Spleen (tissue), 11 donors: ENCODE data around the gene TRIM28. TPM values are rescaled to one million over a fixed set of nuclear protein-coding genes. Genes with fewer than 3 reads are reported as not detected.

ENCODE experiments used
- DNase-seq: peaks from one replicate; pipeline ENCODE4 v3.0.0-alpha.2; 2020
- H3K27ac ChIP-seq, 8 donors: fragments of 200-600 bp; sonication (generic) in 7 of 8; 1 replicate in 4 of 8; 2 replicates in 4 of 8; pipeline versions ENCODE4 v1.5.0 to v1.8.0; 2016 to 2021; ENCODE audit warnings: inconsistent platforms in 4 of 8, mild to moderate bottlenecking in 4 of 8, moderate library complexity in 1 of 8
- H3K27me3 ChIP-seq, 7 donors: fragments of 200-600 bp; sonication (generic) in 6 of 7; replicated peaks in 1 of 7; 1 replicate in 4 of 7; 2 replicates in 3 of 7; pipeline versions ENCODE4 v1.5.0 to v1.8.0; 2016 to 2021; ENCODE audit warnings: inconsistent platforms in 3 of 7, mild to moderate bottlenecking in 1 of 7
- H3K36me3 ChIP-seq, 6 donors: fragments of 200-600 bp; sonication (generic) in 5 of 6; 1 replicate in 4 of 6; 2 replicates in 2 of 6; pipeline versions ENCODE4 v1.5.0 to v1.8.0; 2016 to 2021; ENCODE audit warnings: inconsistent platforms in 2 of 6
- H3K4me1 ChIP-seq, 6 donors: fragments of 200-600 bp; sonication (generic) in 5 of 6; 1 replicate in 3 of 6; 2 replicates in 3 of 6; pipeline versions ENCODE4 v1.5.0 to v1.8.0; 2016 to 2021; ENCODE audit warnings: inconsistent platforms in 3 of 6
- H3K4me3 ChIP-seq, 8 donors: fragments of 200-600 bp; sonication (generic) in 7 of 8; 1 replicate in 4 of 8; 2 replicates in 4 of 8; pipeline versions ENCODE4 v1.5.0 to v1.8.0; 2016 to 2021; ENCODE audit warnings: inconsistent platforms in 4 of 8, mild to moderate bottlenecking in 4 of 8, moderate library complexity in 2 of 8
- H3K9me3 ChIP-seq, 8 donors: fragments of 200-600 bp; sonication (generic) in 7 of 8; 1 replicate in 4 of 8; 2 replicates in 4 of 8; pipeline versions ENCODE4 v1.5.0 to v1.8.0; 2016 to 2021; ENCODE audit warnings: inconsistent platforms in 4 of 8
- POLR2A ChIP-seq, 3 donors: fragments of 450-650 bp; IDR thresholded peaks; one replicate each; pipeline ENCODE4 v1.5.1; 2017; ENCODE audit warnings: antibody characterized with exemption in 3 of 3, mild to moderate bottlenecking in 1 of 3
- POLR2AphosphoS5 ChIP-seq, 3 donors: sonication (generic); formaldehyde crosslinking; IDR thresholded peaks; one replicate each; pipeline ENCODE4 v1.5.1; 2017; ENCODE audit warnings: antibody characterized with exemption in 3 of 3
- WGBS, 5 donors: extraction: QIAGEN DNeasy Blood & Tissue Kit in 3 of 5; methylation state at CpG; one replicate each; pipeline versions ENCODE4 v1.1.5 to v1.1.7; 2013 to 2018; 5-methylcytosine and 5-hydroxymethylcytosine counted together
- intact Hi-C: fragments of 100-400 bp; cut with DNase I; formaldehyde crosslinking; loops from one replicate; pipeline ENCODE4 v1.15.0; 2023; ENCODE audit warnings: low total_unique reads
- polyA plus RNA-seq, 3 donors: library from polyadenylated mRNA; stranded (reverse); fragments of 200-250 nt; gene quantifications; one replicate each; pipeline ENCODE4 v1.2.1, GENCODE V29; 2013
- total RNA-seq, 7 donors: library from RNA; depleted of rRNA in 3 of 7; stranded (reverse); fragments of >200 nt in 3 of 7; fragmentation: NEBNext Ultra II Directional in 4 of 7; extraction: Animal tissue kit (Norgen Biotek cat#: 25700) in 4 of 7; gene quantifications; one replicate each; pipeline versions ENCODE4 v1.1.0 to v1.2.1, GENCODE V29; 2016 to 2021
- TF ChIP-seq, protein P1 (sequence below), 11 experiments: fragments of 200-600 bp in 7 of 11; fragments of 450-650 bp in 4 of 11; sonication (generic) in 4 of 11; IDR thresholded peaks in 8 of 11; conservative IDR thresholded peaks in 3 of 11; 1 replicate in 7 of 11; 2 replicates in 4 of 11; pipeline versions ENCODE4 v1.4.0 to v1.8.0; 2016 to 2021; ENCODE audit warnings: antibody characterized with exemption in 11 of 11, inconsistent platforms in 4 of 11, mild to moderate bottlenecking in 1 of 11
- donor health status: healthy with polysubstance abuse.
- donor health status: DM: no; HTN: no; CAD: no; lungs with moderate emphysema.
- donor health status: DM: no; HTN: no; CAD: no.
- donor health status: Bipolar disorder and iron deficiency.
- donor health status: healthy.
- donor health status: DM: no; HTN: no; CAD: no.
- donor health status: DM: yes; HTN: yes; CAD: no.

The TRIM28 gene
- total and polyA plus RNA-seq, 10 donors, result 181 to 294 (median 232) TPM

GRCh38 chr19:58570770-58571574, 27.1 kb downstream of the TRIM28 start:
- Histone ChIP-seq H3K9me3 (no peaks in the 10 kb centered on the region), H3K4me1 (peaks cover 10 to 42% (median 32%) of the 10 kb centered on the region in 6 donors), H3K4me3 (no peak overlapping the region), H3K36me3 (peaks cover 0 to 53% (median 22%) of the 10 kb centered on the region in 6 donors), H3K27ac (peak overlapping the region in 3 of 8 donors; percentile 38 to 98 (median 94)), H3K27me3 (no peaks in the 10 kb centered on the region)
- TF ChIP-seq POLR2AphosphoS5 (IDR thresholded peaks at IDR 0.05) (peak in 2 of 3 donors; percentile 16 to 43), POLR2A (IDR thresholded peaks at IDR 0.05) (no peak)
- TF ChIP-seq, protein P1, sequence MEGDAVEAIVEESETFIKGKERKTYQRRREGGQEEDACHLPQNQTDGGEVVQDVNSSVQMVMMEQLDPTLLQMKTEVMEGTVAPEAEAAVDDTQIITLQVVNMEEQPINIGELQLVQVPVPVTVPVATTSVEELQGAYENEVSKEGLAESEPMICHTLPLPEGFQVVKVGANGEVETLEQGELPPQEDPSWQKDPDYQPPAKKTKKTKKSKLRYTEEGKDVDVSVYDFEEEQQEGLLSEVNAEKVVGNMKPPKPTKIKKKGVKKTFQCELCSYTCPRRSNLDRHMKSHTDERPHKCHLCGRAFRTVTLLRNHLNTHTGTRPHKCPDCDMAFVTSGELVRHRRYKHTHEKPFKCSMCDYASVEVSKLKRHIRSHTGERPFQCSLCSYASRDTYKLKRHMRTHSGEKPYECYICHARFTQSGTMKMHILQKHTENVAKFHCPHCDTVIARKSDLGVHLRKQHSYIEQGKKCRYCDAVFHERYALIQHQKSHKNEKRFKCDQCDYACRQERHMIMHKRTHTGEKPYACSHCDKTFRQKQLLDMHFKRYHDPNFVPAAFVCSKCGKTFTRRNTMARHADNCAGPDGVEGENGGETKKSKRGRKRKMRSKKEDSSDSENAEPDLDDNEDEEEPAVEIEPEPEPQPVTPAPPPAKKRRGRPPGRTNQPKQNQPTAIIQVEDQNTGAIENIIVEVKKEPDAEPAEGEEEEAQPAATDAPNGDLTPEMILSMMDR (IDR thresholded peaks at IDR 0.05 in 8 of 11, conservative IDR thresholded peaks at IDR 0.05 in 3 of 11), result no peak
- 91 to 96% (median 92%) methylated on average over 20 to 25 of the region's 25 CpGs for WGBS, 5 donors
- DNase-seq, result peak; percentile 83
- intact Hi-C loops, result no loop called here

DNA sequence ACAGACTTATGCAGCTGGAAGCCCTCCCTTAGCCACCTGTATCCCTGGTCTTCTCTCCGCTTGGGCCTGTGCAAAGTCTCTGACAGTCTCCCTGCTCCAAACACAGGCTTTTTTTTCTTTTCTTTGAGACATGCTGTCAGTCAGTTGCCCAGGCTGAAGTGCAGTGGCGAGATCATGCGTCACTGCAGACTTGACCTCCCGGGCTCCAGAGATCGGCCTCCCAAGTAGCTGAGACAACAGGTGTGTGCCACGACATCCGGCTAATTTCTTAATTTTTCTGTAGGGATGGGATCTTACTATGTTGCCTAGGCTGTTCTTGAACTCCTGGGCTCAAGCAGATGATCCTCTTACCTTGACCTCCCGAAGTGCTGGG, 27.7 kb downstream of the TRIM28 start:
- Histone ChIP-seq H3K4me3 (peak overlapping the region in 1 of 8 donors; percentile 87), H3K27ac (peak overlapping the region in 4 of 8 donors; percentile 38 to 99 (median 96)), H3K4me1 (peaks cover 10 to 48% (median 33%) of the 10 kb centered on the region in 6 donors), H3K9me3 (no peaks in the 10 kb centered on the region), H3K27me3 (no peaks in the 10 kb centered on the region), H3K36me3 (peaks cover 0 to 47% (median 20%) of the 10 kb centered on the region in 6 donors)
- TF ChIP-seq POLR2A (IDR thresholded peaks at IDR 0.05) (no peak), POLR2AphosphoS5 (IDR thresholded peaks at IDR 0.05) (no peak)
- TF ChIP-seq, protein P1 (IDR thresholded peaks at IDR 0.05 in 8 of 11, conservative IDR thresholded peaks at IDR 0.05 in 3 of 11), result no peak
- DNase-seq, result peak; percentile 73
- intact Hi-C loops, result no loop called here
- 89 to 98% (median 94%) methylated on average over 8 of the region's 8 CpGs for WGBS, 5 donors

- TF ChIP-seq POLR2AphosphoS5 (IDR thresholded peaks at IDR 0.05) (no peak), POLR2A (IDR thresholded peaks at IDR 0.05) (no peak)
- TF ChIP-seq, protein P1 (IDR thresholded peaks at IDR 0.05 in 8 of 11, conservative IDR thresholded peaks at IDR 0.05 in 3 of 11), result no peak
- DNase-seq, result no peak
- no peaks in the 10 kb centered on the region for H3K27me3 ChIP-seq
- WGBS, 5 donors, result 35 to 55% (median 38%) methylated on average over 18 to 24 of the region's 24 CpGs
- intact Hi-C loops, result no loop called here
- peak overlapping the region; percentile 94 to 99 (median 97) for H3K27ac ChIP-seq
- no peaks in the 10 kb centered on the region for H3K9me3 ChIP-seq
- H3K4me1 ChIP-seq, result peaks cover 10 to 55% (median 36%) of the 10 kb centered on the region in 6 donors
- peak overlapping the region; percentile 37 to 87 (median 58) for H3K4me3 ChIP-seq
- peaks cover 0 to 40% (median 17%) of the 10 kb centered on the region in 6 donors for H3K36me3 ChIP-seq
These were observed 28.4 kb downstream of the TRIM28 start for GRCh38 chr19:58572026-58572817.
